Mucosa of descending colon (tissue), 3 donors: ENCODE data around the gene ADAT1. TPM values are rescaled to one million over a fixed set of nuclear protein-coding genes. Genes with fewer than 3 reads are reported as not detected.

ENCODE experiments used
- ATAC-seq: fragments of 200-7000 bp; cut with Tn5 transposase; one replicate; pipeline ENCODE4 v1.9.1; 2020; ENCODE audit warnings: mild to moderate bottlenecking, moderate library complexity
- DNase-seq, 3 donors: peaks; one replicate each; pipeline ENCODE4 v3.0.0-alpha.2; 2020
- H3K36me3 ChIP-seq: fragments of 200-600 bp; one replicate; pipeline ENCODE4 v1.8.0; 2021; ENCODE audit warnings: low read depth, mild to moderate bottlenecking
- H3K4me1 ChIP-seq: fragments of 200-600 bp; one replicate; pipeline ENCODE4 v1.8.0; 2021; ENCODE audit warnings: low read depth, mild to moderate bottlenecking
- H3K4me3 ChIP-seq: fragments of 200-600 bp; one replicate; pipeline ENCODE4 v1.8.0; 2021; ENCODE audit warnings: mild to moderate bottlenecking
- H3K9me3 ChIP-seq: fragments of 200-600 bp; one replicate; pipeline ENCODE4 v1.8.0; 2021; ENCODE audit warnings: mild to moderate bottlenecking
- intact Hi-C, 2 donors: fragments of 100-400 bp; cut with DNase I in 1 of 2; cut with micrococcal nuclease in 1 of 2; formaldehyde crosslinking; loops; one replicate each; pipeline versions ENCODE4 v1.11.0 to v1.11.1; 2022; cut with DNase I, micrococcal nuclease
- total RNA-seq, 3 donors: library from RNA; stranded (reverse); fragmentation: NEBNext Ultra II Directional in 2 of 3; extraction: Animal tissue kit (Norgen Biotek cat#: 25700) in 2 of 3; gene quantifications; one replicate each; pipeline versions ENCODE4 v1.2.1 to v1.2.4, GENCODE V29; 2021 to 2023
- TF ChIP-seq, protein P1 (sequence below): fragments of 200-600 bp; IDR thresholded peaks from one replicate; pipeline ENCODE4 v1.8.0; 2022; ENCODE audit warnings: antibody characterized with exemption, mild to moderate bottlenecking
- donor health status: DM: no; HTN: no; CAD: no; lungs with moderate emphysema.
- donor health status: DM: no; HTN: no; CAD: no.
- donor health status: DM: no; HTN: yes; CAD: no.

ADAT1 gene
- total RNA-seq, 3 donors from 2014 or later: 33.0 to 38.1 (median 35.8) TPM

DNA sequence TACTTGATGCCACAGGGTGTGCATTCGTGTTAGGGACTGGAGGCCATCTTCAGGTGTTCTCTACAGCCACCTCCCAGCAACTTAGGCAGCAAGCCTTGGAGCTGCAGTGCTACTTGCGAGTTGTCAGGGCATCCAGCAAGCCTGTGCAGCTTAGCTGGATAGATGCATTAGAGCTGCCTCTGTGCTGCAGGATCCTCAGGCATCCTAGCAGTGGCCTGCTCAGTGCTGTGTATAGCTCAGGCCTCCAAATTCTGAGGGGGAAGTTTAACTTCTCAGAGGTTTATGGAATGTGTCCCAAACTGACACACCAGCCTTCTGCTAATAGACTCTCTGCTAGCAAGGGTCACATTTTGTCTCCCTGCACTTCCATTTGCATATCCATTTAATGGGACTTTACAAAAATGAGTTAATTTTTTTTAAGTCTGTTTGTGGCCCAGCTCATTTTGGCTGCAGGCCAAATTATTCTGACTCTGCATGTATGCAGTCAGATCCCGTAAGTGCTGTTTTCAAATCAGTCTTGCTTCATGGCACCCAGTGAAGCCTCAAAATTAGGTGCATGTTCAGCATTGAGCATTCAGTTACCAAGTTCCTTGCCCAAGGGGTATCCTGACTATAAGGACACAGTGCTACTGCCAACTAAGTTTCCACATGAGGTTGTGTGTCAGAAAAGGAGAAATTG is 50.1 kb downstream of the ADAT1 start:
- ATAC-seq (no peak), DNase-seq (no peak)
- Histone ChIP-seq H3K4me3 (no peak overlapping the region), H3K4me1 (peaks cover 5% of the 10 kb centered on the region), H3K36me3 (no peaks in the 10 kb centered on the region), H3K9me3 (no peaks in the 10 kb centered on the region)
- TF ChIP-seq, protein P1, sequence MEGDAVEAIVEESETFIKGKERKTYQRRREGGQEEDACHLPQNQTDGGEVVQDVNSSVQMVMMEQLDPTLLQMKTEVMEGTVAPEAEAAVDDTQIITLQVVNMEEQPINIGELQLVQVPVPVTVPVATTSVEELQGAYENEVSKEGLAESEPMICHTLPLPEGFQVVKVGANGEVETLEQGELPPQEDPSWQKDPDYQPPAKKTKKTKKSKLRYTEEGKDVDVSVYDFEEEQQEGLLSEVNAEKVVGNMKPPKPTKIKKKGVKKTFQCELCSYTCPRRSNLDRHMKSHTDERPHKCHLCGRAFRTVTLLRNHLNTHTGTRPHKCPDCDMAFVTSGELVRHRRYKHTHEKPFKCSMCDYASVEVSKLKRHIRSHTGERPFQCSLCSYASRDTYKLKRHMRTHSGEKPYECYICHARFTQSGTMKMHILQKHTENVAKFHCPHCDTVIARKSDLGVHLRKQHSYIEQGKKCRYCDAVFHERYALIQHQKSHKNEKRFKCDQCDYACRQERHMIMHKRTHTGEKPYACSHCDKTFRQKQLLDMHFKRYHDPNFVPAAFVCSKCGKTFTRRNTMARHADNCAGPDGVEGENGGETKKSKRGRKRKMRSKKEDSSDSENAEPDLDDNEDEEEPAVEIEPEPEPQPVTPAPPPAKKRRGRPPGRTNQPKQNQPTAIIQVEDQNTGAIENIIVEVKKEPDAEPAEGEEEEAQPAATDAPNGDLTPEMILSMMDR: no peak
- intact Hi-C loops: no loop called here

DNA sequence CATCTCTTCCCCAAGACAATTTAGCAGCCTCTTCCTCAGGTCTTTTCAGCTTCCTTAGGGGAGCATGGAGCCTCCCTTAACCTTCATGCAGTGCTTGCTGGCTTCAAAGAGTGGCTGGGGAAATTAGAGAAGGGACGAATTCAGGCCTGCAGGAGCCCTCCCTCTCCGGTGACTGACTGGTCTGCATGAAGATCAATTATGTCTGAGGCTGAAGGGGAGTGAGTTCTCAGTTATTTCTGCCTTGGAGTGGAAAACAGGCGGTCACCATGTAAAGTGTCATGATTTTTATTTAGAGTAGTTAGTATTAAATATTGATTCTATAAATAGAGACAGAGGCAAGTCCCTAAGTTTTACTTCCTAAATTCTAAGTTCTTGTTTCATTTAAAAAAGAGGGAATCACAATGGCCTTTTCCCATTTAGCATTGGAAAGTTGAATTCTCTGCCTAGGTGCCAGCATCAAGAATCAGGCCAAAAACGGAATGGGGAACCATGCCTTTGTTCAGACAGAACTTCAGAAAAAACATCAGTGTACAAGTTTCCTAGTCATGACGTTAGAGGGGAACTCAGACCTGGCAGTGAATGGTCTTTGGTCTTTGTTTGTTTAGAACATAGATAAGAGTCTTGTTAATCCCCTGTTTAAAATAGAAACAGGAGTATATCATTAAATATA is 52.5 kb downstream of the ADAT1 start:
- TF ChIP-seq, protein P1: no peak
- ATAC-seq (no peak), DNase-seq (no peak)
- intact Hi-C loops: no loop called here
- no peaks in the 10 kb centered on the region for H3K9me3 ChIP-seq
- peaks cover 16% of the 10 kb centered on the region for H3K4me1 ChIP-seq
- no peak overlapping the region for H3K4me3 ChIP-seq
- no peaks in the 10 kb centered on the region for H3K36me3 ChIP-seq

DNA sequence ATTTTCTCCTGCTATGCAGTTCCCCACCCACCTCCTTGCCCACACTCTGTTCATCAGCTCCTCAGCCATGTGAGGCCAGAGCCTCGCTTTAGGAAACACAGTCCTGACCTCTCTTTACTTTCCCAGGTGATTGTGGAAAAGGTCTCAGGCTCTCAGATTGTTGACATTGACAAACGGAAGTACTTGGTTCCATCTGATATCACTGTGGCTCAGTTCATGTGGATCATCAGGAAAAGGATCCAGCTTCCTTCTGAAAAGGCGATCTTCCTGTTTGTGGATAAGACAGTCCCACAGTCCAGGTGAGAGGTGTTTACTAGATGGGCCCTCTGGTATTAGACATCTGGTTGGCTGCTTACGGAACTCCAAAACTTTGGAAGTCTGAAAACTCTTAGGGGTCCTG is 55.2 kb downstream of the ADAT1 start:
- no peak for DNase-seq
- Histone ChIP-seq H3K4me1 (peaks cover 18% of the 10 kb centered on the region), H3K36me3 (no peaks in the 10 kb centered on the region), H3K9me3 (no peaks in the 10 kb centered on the region), H3K4me3 (no peak overlapping the region)
- no peak for ATAC-seq
- TF ChIP-seq, protein P1: no peak
- intact Hi-C loops: no loop called here

DNA sequence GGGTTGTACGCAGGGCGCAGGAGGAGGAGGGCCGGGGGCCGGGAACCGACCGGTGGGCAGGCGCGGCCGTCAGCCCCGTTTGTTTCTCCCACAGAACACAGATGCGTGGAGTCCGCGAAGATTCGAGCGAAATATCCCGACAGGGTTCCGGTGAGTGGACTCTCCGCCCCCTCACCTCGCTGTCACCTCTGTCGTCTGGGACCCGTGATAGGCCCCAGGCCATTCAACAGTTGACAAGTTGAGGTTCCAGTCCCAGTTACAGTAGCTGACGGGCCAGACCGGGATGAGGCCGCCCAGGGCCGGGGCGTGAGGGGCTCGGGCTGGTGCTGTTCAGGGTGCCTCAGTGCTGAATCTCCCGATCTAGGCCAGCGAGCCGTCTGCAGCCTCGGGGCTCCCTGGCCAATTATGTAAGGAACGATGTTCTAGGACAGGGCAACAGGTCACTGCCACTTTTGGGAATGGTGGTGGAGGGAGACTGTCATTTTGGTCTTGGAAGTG is 56.3 kb downstream of the ADAT1 start:
- intact Hi-C loops: no loop called here
- Histone ChIP-seq H3K4me1 (peaks cover 18% of the 10 kb centered on the region), H3K9me3 (no peaks in the 10 kb centered on the region), H3K36me3 (no peaks in the 10 kb centered on the region), H3K4me3 (peak overlapping the region; percentile 85)
- TF ChIP-seq, protein P1: no peak
- DNase-seq (peak in 1 of 3 donors; percentile 53), ATAC-seq (peak; percentile 4)

DNA sequence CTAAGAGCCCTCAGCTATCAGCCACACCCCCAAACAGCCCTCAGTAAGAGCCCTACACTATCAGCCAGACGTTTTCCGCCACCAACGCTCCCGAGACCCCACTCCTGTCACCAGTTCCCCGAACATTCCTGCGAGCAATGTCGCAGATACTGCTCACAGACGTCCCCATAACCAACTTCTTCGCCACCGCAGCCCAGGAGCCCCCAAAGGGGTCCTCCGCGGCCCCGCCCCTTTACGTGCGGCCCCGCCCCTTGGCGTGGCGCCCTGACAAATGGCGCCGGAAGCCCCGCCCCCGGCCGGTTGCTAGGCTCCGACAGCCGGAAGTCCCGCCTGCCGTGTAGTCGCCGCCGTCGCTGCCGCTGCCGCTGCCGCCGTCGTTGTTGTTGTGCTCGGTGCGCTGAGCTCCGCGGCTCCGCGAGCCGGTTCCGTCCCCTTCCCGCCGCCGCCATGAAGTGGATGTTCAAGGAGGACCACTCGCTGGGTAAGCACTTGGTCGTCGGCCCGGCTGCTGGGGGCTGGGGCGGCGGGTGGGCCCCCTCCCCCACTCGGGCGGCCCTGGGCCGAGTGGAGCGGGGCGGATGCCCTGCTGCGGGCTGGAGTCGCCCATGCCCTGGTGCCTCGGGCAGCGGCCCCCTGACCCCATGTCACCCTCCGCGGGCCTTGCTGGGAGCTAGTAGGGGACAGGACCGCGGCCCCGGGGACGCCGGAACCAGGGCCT is 56.9 kb downstream of the ADAT1 start, which contains the start of gene GABARAPL2:
Gene GABARAPL2 (plus strand): TSS at position 340 of the 718 bp plus-strand sequence. CDS start 108 bp downstream, at position 448.
- intact Hi-C loops: no loop called here

More for the DNA sequence above, 56.9 kb downstream of the ADAT1 start, which contains the start of gene GABARAPL2:
- Histone ChIP-seq H3K4me3 (peak within 1 kb of the TSS; percentile 85), H3K36me3 (no peaks in the 10 kb centered on the region), H3K9me3 (no peaks in the 10 kb centered on the region), H3K4me1 (peaks cover 18% of the 10 kb centered on the region)
- TF ChIP-seq, protein P1: no peak
- ATAC-seq: peak; percentile 93
- peak; percentile 90 to 94 (median 92) for DNase-seq
